B cell (primary cell): Measurements from ENCODE around the gene BRI3BP. TPM values are rescaled to one million over a fixed set of nuclear protein-coding genes. Genes with fewer than 3 reads are reported as not detected.
A peak's percentile ranks its signal among the peaks of the same experiment; 100 is the strongest.

Experiments
- ATAC-seq: fragments of 200-7000 bp; cut with Tn5 transposase; one replicate; pipeline ENCODE4 v1.10.0; 2021; ENCODE audit warnings: low read depth, mild to moderate bottlenecking, moderate number of reproducible peaks, moderate library complexity
- CTCF ChIA-PET: fragments of 350-600 bp; sonication (Branson Sonifier 250); formaldehyde crosslinking; loops from one replicate; lab custom pipeline; 2021; ENCODE audit warnings: antibody characterized with exemption, inconsistent platforms; lab: Charles Lee
- POLR2A ChIA-PET: fragments of 350-600 bp; sonication (Branson Sonifier 250); formaldehyde crosslinking; loops from one replicate; lab custom pipeline; 2021; ENCODE audit warnings: antibody characterized with exemption; lab: Charles Lee
- DNase-seq: peaks from one replicate; pipeline ENCODE4 v3.0.0; 2013
- H2AFZ ChIP-seq: 2 replicates; pipeline ENCODE4 v1.6.1; 2012; ENCODE audit warnings: mild to moderate bottlenecking, low read depth, low read length; ENCODE audit not compliant: insufficient read depth, poor library complexity, severe bottlenecking
- H3K27ac ChIP-seq, 2 donors: 1 replicate in 1 of 2; 2 replicates in 1 of 2; pipeline ENCODE4 v1.5.1; 2012 to 2013; ENCODE audit warnings: low read length in 2 of 2, mild to moderate bottlenecking in 2 of 2, moderate library complexity in 1 of 2
- H3K27me3 ChIP-seq, 4 experiments: fragments of 200-600 bp in 1 of 4; sonication (generic) in 1 of 4; replicated peaks in 1 of 4; 1 replicate in 2 of 4; 2 replicates in 2 of 4; pipeline versions ENCODE4 v1.6.1 to v1.7.0; 2013 to 2016; ENCODE audit warnings: low read length in 3 of 4, mild to moderate bottlenecking in 2 of 4, mixed read lengths in 1 of 4, moderate library complexity in 1 of 4; ENCODE audit not compliant: insufficient read depth in 4 of 4, control insufficient read depth in 3 of 4; ENCODE audit errors: control extremely low read depth in 1 of 4
- H3K36me3 ChIP-seq, 2 experiments: replicated peaks in 1 of 2; 1 replicate in 1 of 2; 2 replicates in 1 of 2; pipeline versions ENCODE4 v1.6.1 to v1.7.1; 2013; ENCODE audit warnings: low read length in 1 of 2; ENCODE audit not compliant: insufficient read depth in 2 of 2, control insufficient read depth in 1 of 2; ENCODE audit errors: control extremely low read depth in 1 of 2, extremely low read depth in 1 of 2
- H3K4me1 ChIP-seq, 2 donors: fragments of 200-600 bp in 1 of 2; sonication (generic) in 1 of 2; 1 replicate in 1 of 2; 2 replicates in 1 of 2; pipeline versions ENCODE4 v1.5.1 to v1.6.1; 2013 to 2017; ENCODE audit warnings: low read length in 2 of 2; ENCODE audit not compliant: control insufficient read depth in 2 of 2, insufficient read depth in 2 of 2
- H3K4me2 ChIP-seq: replicated peaks from 2 replicates; pipeline ENCODE3; 2012; ENCODE audit warnings: mild to moderate bottlenecking, low read depth, low read length; ENCODE audit not compliant: poor library complexity, severe bottlenecking
- H3K4me3 ChIP-seq, 5 experiments: fragments of 200-600 bp in 1 of 5; sonication (generic) in 1 of 5; 1 replicate in 3 of 5; 2 replicates in 2 of 5; pipeline versions ENCODE4 v1.5.1 to v1.7.0; 2011 to 2016; ENCODE audit warnings: low read length in 4 of 5, mild to moderate bottlenecking in 4 of 5, low read depth in 2 of 5, control low read depth in 1 of 5, moderate library complexity in 1 of 5; ENCODE audit not compliant: insufficient read depth in 1 of 5; ENCODE audit errors: control extremely low read depth in 1 of 5, extremely low read depth in 1 of 5
- H3K79me2 ChIP-seq: fragments of 200-600 bp; sonication (generic); one replicate; pipeline ENCODE4 v1.6.0; 2016; ENCODE audit warnings: low read length; ENCODE audit not compliant: control insufficient read depth, insufficient read depth
- H3K9ac ChIP-seq: fragments of 200-600 bp; sonication (generic); 2 replicates; pipeline ENCODE4 v1.6.1; 2017; ENCODE audit warnings: mild to moderate bottlenecking, low read length, moderate library complexity
- H3K9me3 ChIP-seq, 3 donors: one replicate each; pipeline versions ENCODE4 v1.6.1 to v1.7.1; 2013; ENCODE audit warnings: low read length in 2 of 3; ENCODE audit not compliant: control insufficient read depth in 2 of 3, insufficient read depth in 1 of 3; ENCODE audit errors: control extremely low read depth in 1 of 3
- H4K20me1 ChIP-seq: 2 replicates; pipeline ENCODE4 v1.6.0; 2012; ENCODE audit warnings: mild to moderate bottlenecking, low read length; ENCODE audit not compliant: insufficient read depth, control insufficient read depth, poor library complexity, severe bottlenecking
- H3K27ac Mint-ChIP-seq: one replicate; pipeline ENCODE4 v1.8.0; 2021; ENCODE audit warnings: mixed read lengths
- H3K27me3 Mint-ChIP-seq: one replicate; pipeline ENCODE4 v1.8.0; 2021; ENCODE audit warnings: mixed read lengths
- H3K4me1 Mint-ChIP-seq: one replicate; pipeline ENCODE4 v1.8.0; 2021; ENCODE audit warnings: mixed read lengths
- H3K4me3 Mint-ChIP-seq: one replicate; pipeline ENCODE4 v1.8.0; 2021; ENCODE audit warnings: mixed read lengths
- H3K9me3 Mint-ChIP-seq: one replicate; pipeline ENCODE4 v1.8.0; 2022; ENCODE audit warnings: mixed read lengths; ENCODE audit not compliant: insufficient read depth
- EZH2 ChIP-seq: IDR thresholded peaks from 2 replicates; pipeline ENCODE4 v1.6.1; 2012; ENCODE audit warnings: borderline replicate concordance, low read depth, mild to moderate bottlenecking, moderate library complexity, low read length; ENCODE audit not compliant: insufficient read depth, poor library complexity, severe bottlenecking
- WGBS: methylation state at CpG from one replicate; pipeline ENCODE4 v1.1.5; 2013; ENCODE audit warnings: missing lambda C conversion rate; ENCODE audit not compliant: insufficient coverage; 5-methylcytosine and 5-hydroxymethylcytosine counted together
- intact Hi-C: fragments of 100-400 bp; cut with micrococcal nuclease; formaldehyde crosslinking; loops from one replicate; pipeline ENCODE4 v1.10.0; 2022
- polyA minus RNA-seq: library from RNA; depleted of rRNA, polyadenylated mRNA; stranded (reverse); fragments of >200 nt; gene quantifications from 2 replicates; pipeline ENCODE4 v1.2.3, GENCODE V29; 2012
- polyA plus RNA-seq: library from polyadenylated mRNA; depleted of rRNA; stranded (reverse); fragments of >200 nt; gene quantifications from 2 replicates; pipeline ENCODE4 v1.2.3, GENCODE V29; 2012
- total RNA-seq, 2 donors: library from RNA; stranded (reverse); fragments of 120-200 nt in 1 of 2; gene quantifications; 1 replicate in 1 of 2; 2 replicates in 1 of 2; pipeline versions ENCODE4 v1.2.3 to v1.2.4, GENCODE V29; 2013 to 2022
- TF ChIP-seq, protein P1 (sequence below): fragments of 200-600 bp; IDR thresholded peaks from one replicate; pipeline ENCODE4 v1.8.0; 2022; ENCODE audit warnings: antibody characterized with exemption, mild to moderate bottlenecking

Gene BRI3BP, protein sequence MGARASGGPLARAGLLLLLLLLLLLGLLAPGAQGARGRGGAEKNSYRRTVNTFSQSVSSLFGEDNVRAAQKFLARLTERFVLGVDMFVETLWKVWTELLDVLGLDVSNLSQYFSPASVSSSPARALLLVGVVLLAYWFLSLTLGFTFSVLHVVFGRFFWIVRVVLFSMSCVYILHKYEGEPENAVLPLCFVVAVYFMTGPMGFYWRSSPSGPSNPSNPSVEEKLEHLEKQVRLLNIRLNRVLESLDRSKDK
- total RNA-seq (14.3 and 15.0 TPM in 2 replicates), polyA plus RNA-seq (5.2 and 6.8 TPM in 2 replicates), polyA minus RNA-seq (10.2 and 11.5 TPM in 2 replicates)
- total RNA-seq (2013): 16.4 TPM

DNA sequence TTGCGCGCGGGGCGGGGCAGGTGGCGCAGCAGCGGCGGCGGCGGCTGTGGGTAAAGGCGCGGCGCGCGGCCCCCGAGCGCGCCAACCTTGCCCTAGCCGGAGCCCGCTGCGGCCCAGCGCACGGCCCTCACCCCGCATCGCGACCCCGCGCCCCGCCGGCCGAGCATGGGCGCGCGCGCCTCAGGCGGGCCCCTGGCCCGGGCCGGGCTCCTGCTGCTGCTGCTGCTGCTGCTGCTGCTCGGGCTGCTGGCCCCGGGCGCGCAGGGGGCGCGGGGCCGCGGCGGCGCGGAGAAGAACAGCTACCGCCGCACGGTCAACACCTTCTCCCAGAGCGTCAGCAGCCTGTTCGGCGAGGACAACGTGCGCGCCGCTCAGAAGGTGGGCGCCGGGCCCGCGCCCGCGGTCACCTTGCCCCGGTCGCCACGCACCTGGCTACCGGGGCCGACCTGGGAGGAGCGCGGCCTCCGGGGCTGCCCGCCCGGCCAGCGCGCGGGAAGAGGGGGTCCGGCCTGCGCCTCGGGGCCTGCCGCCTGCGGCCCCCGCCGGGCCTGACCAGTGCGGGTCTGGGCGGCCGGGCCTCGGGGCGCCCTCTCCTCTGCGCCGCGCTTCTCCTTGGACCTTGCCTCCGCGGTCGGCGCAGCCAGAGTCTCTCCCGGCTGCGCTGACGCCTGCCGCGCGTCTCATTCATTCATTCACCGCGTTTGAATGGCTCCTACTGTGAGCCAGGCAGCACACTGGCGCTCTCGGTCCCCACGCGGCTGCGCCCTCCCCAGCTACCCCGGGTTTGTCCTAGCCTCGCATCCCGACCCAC lies at the start of gene BRI3BP:
Gene BRI3BP (plus strand): TSS at position 20 of the 811 bp plus-strand sequence. CDS start 146 bp downstream, at position 166.
- intact Hi-C loops: loop anchor here (1.0 to 10.0 kb wide), 6 partner anchors 54 to 1019 kb away; partner anchors contain the start of genes AACS, CCDC92, SCARB1 and ZNF664
- H3K4me1 Mint-ChIP-seq: peaks cover 40% of the 10 kb centered on the region
- no peak for TF ChIP-seq EZH2
- TF ChIP-seq, protein P1, sequence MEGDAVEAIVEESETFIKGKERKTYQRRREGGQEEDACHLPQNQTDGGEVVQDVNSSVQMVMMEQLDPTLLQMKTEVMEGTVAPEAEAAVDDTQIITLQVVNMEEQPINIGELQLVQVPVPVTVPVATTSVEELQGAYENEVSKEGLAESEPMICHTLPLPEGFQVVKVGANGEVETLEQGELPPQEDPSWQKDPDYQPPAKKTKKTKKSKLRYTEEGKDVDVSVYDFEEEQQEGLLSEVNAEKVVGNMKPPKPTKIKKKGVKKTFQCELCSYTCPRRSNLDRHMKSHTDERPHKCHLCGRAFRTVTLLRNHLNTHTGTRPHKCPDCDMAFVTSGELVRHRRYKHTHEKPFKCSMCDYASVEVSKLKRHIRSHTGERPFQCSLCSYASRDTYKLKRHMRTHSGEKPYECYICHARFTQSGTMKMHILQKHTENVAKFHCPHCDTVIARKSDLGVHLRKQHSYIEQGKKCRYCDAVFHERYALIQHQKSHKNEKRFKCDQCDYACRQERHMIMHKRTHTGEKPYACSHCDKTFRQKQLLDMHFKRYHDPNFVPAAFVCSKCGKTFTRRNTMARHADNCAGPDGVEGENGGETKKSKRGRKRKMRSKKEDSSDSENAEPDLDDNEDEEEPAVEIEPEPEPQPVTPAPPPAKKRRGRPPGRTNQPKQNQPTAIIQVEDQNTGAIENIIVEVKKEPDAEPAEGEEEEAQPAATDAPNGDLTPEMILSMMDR: no peak

More for the DNA sequence above, at the start of gene BRI3BP:
- Histone ChIP-seq H3K4me1 (peaks cover 29 to 48% of the 10 kb centered on the region in 2 donors), H2AFZ (peak within 1 kb of the TSS; percentile 77), H3K4me2 (peak within 1 kb of the TSS; percentile 93), H3K27ac (peak within 1 kb of the TSS; percentile 35 to 63), H3K9me3 (no peaks in the 10 kb centered on the region), H3K4me3 (peak within 1 kb of the TSS; percentile 61 to 98 (median 79)), H3K9ac (peak within 1 kb of the TSS; percentile 84), H3K79me2 (peaks cover 57% of the 10 kb centered on the region), H4K20me1 (no peaks in the 10 kb centered on the region), H3K36me3 (no peaks in the 10 kb centered on the region), H3K27me3 (no peaks in the 10 kb centered on the region)
- CTCF ChIA-PET: interaction anchor here (0.9 to 1.7 kb wide), 4 partner anchors 54 to 71 kb away, joined by 3 to 8 read pairs (median 4); partner anchors contain the start of gene AACS
- Mint-ChIP-seq H3K9me3 (no peaks in the 10 kb centered on the region), H3K4me3 (peak within 1 kb of the TSS; percentile 94), H3K27me3 (no peaks in the 10 kb centered on the region), H3K27ac (peak within 1 kb of the TSS; percentile 91)
- under 1% methylated on average over 108 of the region's 112 CpGs for WGBS
- POLR2A ChIA-PET: interaction anchor here (0.5 to 2.8 kb wide), 6 partner anchors 56 to 1270 kb away, joined by 3 to 11 read pairs (median 4); partner anchors contain the start of gene UBC
- ATAC-seq (peak; percentile 65), DNase-seq (peak; percentile 88)
